ENCODE results near the gene KCNH8.

DNA sequence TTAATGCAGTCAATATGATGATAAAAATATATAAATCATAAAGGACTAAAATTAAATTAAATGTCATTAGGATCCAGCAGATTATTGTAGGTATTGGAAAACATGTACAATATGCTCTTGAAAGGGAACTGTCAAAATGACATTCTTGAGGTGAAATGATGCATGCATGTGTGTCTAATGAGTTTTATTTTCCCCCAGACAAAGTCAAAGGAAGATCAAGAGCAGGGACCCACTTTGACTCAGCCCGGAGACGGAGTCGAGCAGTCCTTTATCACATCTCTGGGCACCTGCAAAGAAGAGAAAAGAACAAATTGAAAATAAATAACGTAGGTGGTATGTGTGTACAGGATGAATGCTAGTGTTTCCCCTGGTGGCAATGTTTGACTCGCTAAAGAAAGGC, 194.1 kb downstream of the KCNH8 start:
- TF ChIP-seq, protein P1, sequence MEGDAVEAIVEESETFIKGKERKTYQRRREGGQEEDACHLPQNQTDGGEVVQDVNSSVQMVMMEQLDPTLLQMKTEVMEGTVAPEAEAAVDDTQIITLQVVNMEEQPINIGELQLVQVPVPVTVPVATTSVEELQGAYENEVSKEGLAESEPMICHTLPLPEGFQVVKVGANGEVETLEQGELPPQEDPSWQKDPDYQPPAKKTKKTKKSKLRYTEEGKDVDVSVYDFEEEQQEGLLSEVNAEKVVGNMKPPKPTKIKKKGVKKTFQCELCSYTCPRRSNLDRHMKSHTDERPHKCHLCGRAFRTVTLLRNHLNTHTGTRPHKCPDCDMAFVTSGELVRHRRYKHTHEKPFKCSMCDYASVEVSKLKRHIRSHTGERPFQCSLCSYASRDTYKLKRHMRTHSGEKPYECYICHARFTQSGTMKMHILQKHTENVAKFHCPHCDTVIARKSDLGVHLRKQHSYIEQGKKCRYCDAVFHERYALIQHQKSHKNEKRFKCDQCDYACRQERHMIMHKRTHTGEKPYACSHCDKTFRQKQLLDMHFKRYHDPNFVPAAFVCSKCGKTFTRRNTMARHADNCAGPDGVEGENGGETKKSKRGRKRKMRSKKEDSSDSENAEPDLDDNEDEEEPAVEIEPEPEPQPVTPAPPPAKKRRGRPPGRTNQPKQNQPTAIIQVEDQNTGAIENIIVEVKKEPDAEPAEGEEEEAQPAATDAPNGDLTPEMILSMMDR (IDR thresholded peaks at IDR 0.05): no peak
- no peak for TF ChIP-seq POLR2AphosphoS5 (IDR thresholded peaks at IDR 0.05)
